Parathyroid adenoma (tissue), 2 donors: ENCODE data around the gene MAGI1.

Experiments used
- H2AFZ ChIP-seq: fragments of 300-600 bp; sonication (generic); one replicate; pipeline ENCODE4 v1.7.0; 2017; ENCODE audit warnings: antibody characterized with exemption, mild to moderate bottlenecking
- H3K27ac ChIP-seq: fragments of 300-600 bp; sonication (generic); one replicate; pipeline ENCODE4 v1.7.0; 2017
- H3K27me3 ChIP-seq: fragments of 300-600 bp; sonication (generic); one replicate; pipeline ENCODE4 v1.7.0; 2017; ENCODE audit warnings: low read length; ENCODE audit not compliant: control insufficient read depth, insufficient read depth
- H3K36me3 ChIP-seq: fragments of 300-600 bp; sonication (generic); one replicate; pipeline ENCODE4 v1.7.0; 2017; ENCODE audit warnings: low read length; ENCODE audit not compliant: control insufficient read depth, insufficient read depth
- H3K4me1 ChIP-seq: fragments of 300-600 bp; sonication (generic); one replicate; pipeline ENCODE4 v1.7.0; 2017; ENCODE audit warnings: control low read depth
- H3K4me2 ChIP-seq: fragments of 300-600 bp; sonication (generic); one replicate; pipeline ENCODE4 v1.7.0; 2017; ENCODE audit warnings: low read length
- H3K4me3 ChIP-seq: fragments of 300-600 bp; sonication (generic); one replicate; pipeline ENCODE4 v1.7.0; 2017; ENCODE audit warnings: low read depth, low read length
- H3K79me2 ChIP-seq: fragments of 300-600 bp; sonication (generic); one replicate; pipeline ENCODE4 v1.7.0; 2017; ENCODE audit warnings: control low read depth
- H3K9ac ChIP-seq: fragments of 300-600 bp; sonication (generic); one replicate; pipeline ENCODE4 v1.7.0; 2017; ENCODE audit warnings: mild to moderate bottlenecking
- H3K9me3 ChIP-seq: fragments of 300-600 bp; sonication (generic); one replicate; pipeline ENCODE4 v1.7.0; 2017; ENCODE audit warnings: low read length; ENCODE audit not compliant: control insufficient read depth
- TF ChIP-seq, protein P1 (sequence below): fragments of 300-600 bp; sonication (generic); IDR thresholded peaks from one replicate; pipeline ENCODE4 v1.7.0; 2017; ENCODE audit warnings: antibody characterized with exemption, mild to moderate bottlenecking
- donor health status: primary hyperparathyroidism.

MAGI1 gene

GRCh38 chr3:65413891-65414290 is 624.8 kb downstream of the MAGI1 start:
- H3K36me3 ChIP-seq, result no peaks in the 10 kb centered on the region
- no peaks in the 10 kb centered on the region for H3K9me3 ChIP-seq
- H2AFZ ChIP-seq, result no peak overlapping the region
- H3K4me3 ChIP-seq, result no peak overlapping the region
- H3K9ac ChIP-seq, result no peak overlapping the region
- peaks cover 10% of the 10 kb centered on the region for H3K4me1 ChIP-seq
- H3K27me3 ChIP-seq, result no peaks in the 10 kb centered on the region
- H3K79me2 ChIP-seq, result no peaks in the 10 kb centered on the region
- no peak overlapping the region for H3K4me2 ChIP-seq
- TF ChIP-seq, protein P1, sequence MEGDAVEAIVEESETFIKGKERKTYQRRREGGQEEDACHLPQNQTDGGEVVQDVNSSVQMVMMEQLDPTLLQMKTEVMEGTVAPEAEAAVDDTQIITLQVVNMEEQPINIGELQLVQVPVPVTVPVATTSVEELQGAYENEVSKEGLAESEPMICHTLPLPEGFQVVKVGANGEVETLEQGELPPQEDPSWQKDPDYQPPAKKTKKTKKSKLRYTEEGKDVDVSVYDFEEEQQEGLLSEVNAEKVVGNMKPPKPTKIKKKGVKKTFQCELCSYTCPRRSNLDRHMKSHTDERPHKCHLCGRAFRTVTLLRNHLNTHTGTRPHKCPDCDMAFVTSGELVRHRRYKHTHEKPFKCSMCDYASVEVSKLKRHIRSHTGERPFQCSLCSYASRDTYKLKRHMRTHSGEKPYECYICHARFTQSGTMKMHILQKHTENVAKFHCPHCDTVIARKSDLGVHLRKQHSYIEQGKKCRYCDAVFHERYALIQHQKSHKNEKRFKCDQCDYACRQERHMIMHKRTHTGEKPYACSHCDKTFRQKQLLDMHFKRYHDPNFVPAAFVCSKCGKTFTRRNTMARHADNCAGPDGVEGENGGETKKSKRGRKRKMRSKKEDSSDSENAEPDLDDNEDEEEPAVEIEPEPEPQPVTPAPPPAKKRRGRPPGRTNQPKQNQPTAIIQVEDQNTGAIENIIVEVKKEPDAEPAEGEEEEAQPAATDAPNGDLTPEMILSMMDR, result no peak
- H3K27ac ChIP-seq, result no peak overlapping the region

- Histone ChIP-seq H3K4me1 (peaks cover 10% of the 10 kb centered on the region), H3K27me3 (no peaks in the 10 kb centered on the region), H3K27ac (no peak overlapping the region)
Observed at GRCh38 chr3:65412588-65412987, 626.1 kb downstream of the MAGI1 start.

DNA sequence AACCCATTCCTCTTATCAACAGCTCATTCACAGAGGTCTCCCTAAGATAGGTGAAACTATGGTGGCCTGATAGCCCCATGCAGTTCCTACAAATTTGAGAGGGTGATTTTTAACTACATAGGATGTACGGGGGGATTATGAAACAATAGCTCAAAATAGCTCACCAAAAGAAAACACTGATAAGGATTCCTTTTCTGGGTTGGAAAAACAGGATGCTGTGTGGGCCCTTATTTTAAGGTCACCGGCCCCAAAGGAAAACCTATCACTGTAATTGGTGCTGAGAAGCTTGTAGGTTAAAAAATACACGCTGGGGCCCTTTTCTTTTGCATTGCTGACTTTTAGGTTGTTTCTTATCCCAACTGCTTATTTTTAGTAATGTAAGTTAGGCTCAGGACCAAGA is 627.4 kb downstream of the MAGI1 start:
- Histone ChIP-seq H3K9ac (no peak overlapping the region), H2AFZ (no peak overlapping the region), H3K4me2 (no peak overlapping the region), H3K4me3 (no peak overlapping the region), H3K36me3 (no peaks in the 10 kb centered on the region), H3K27me3 (no peaks in the 10 kb centered on the region), H3K79me2 (no peaks in the 10 kb centered on the region), H3K9me3 (no peaks in the 10 kb centered on the region), H3K27ac (no peak overlapping the region), H3K4me1 (peaks cover 10% of the 10 kb centered on the region)
- TF ChIP-seq, protein P1, result no peak

More at GRCh38 chr3:65412588-65412987, 626.1 kb downstream of the MAGI1 start:
- Histone ChIP-seq H2AFZ (no peak overlapping the region), H3K4me3 (no peak overlapping the region), H3K36me3 (no peaks in the 10 kb centered on the region), H3K9me3 (no peaks in the 10 kb centered on the region), H3K79me2 (no peaks in the 10 kb centered on the region), H3K4me2 (no peak overlapping the region), H3K9ac (no peak overlapping the region)
- TF ChIP-seq, protein P1, result peak; percentile 58

DNA sequence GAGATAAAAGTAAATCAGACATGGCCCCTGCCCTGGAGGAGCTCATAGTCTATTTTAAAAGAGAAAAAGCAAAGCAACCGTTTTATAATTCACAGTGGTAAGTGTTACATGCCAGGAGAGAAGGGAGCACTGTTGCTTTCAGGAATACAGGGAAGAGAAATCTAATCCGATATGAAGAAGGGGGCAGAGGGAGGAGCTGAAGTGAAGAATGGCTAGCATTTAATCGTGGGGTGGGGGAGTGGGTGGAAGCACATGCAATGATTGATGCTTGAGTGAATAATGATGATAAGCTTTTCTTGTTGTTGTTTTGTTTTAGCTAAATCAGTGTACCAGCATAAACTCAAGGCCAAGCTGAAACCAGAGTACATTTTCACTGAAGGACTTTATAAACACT is 629.5 kb downstream of the MAGI1 start:
- Histone ChIP-seq H3K4me3 (no peak overlapping the region), H3K9me3 (no peaks in the 10 kb centered on the region), H3K27me3 (no peaks in the 10 kb centered on the region), H3K36me3 (no peaks in the 10 kb centered on the region), H3K4me2 (no peak overlapping the region), H3K4me1 (peaks cover 10% of the 10 kb centered on the region), H3K79me2 (no peaks in the 10 kb centered on the region), H2AFZ (no peak overlapping the region), H3K27ac (no peak overlapping the region), H3K9ac (no peak overlapping the region)
- TF ChIP-seq, protein P1, result no peak

GRCh38 chr3:65408531-65409175 is 630.1 kb downstream of the MAGI1 start:
- Histone ChIP-seq H3K79me2 (no peaks in the 10 kb centered on the region), H3K9me3 (no peaks in the 10 kb centered on the region), H3K36me3 (no peaks in the 10 kb centered on the region), H3K4me2 (no peak overlapping the region), H3K27ac (no peak overlapping the region), H2AFZ (no peak overlapping the region), H3K4me3 (no peak overlapping the region), H3K27me3 (no peaks in the 10 kb centered on the region), H3K9ac (no peak overlapping the region), H3K4me1 (peaks cover 10% of the 10 kb centered on the region)
- TF ChIP-seq, protein P1, result no peak
